Stimulated activated CD4-positive, alpha-beta T cell treated with anti-CD3 and anti-CD28 coated beads, Interleukin-12 subunit alpha, Interleukin-12 subunit beta, amount 100 ng/mL, for 24 hours (primary cell): Measurements from ENCODE around the gene GRIK3.

Experiments used
- DNase-seq, 2 experiments: peaks; one replicate each; pipeline ENCODE4 v3.0.0-alpha.2; 2020; ENCODE audit warnings: low read depth in 2 of 2

The GRIK3 gene

GRCh38 chr1:36855699-36856494, 178.4 kb downstream of the GRIK3 start:
- no peak for DNase-seq

- DNase-seq, result no peak
These were observed 180.7 kb downstream of the GRIK3 start for GRCh38 chr1:36853638-36854037.

GRCh38 chr1:36852586-36852985, 181.7 kb downstream of the GRIK3 start:
- no peak for DNase-seq

- DNase-seq, result no peak
These were observed 182.7 kb downstream of the GRIK3 start for GRCh38 chr1:36851595-36851994.

GRCh38 chr1:36851087-36851486, 183.2 kb downstream of the GRIK3 start:
- no peak for DNase-seq

- no peak for DNase-seq
These were observed 184.4 kb downstream of the GRIK3 start for GRCh38 chr1:36849956-36850355.

GRCh38 chr1:36847761-36848160, 186.6 kb downstream of the GRIK3 start:
- DNase-seq, result no peak

GRCh38 chr1:36847186-36847585, 187.1 kb downstream of the GRIK3 start:
- no peak for DNase-seq

- DNase-seq, result no peak
These were observed 188.0 kb downstream of the GRIK3 start for GRCh38 chr1:36846357-36846756.

GRCh38 chr1:36845802-36846201, 188.5 kb downstream of the GRIK3 start:
- no peak for DNase-seq

GRCh38 chr1:36844917-36845316, 189.4 kb downstream of the GRIK3 start:
- DNase-seq, result no peak

- no peak for DNase-seq
These were observed 190.3 kb downstream of the GRIK3 start for GRCh38 chr1:36843906-36844610.

- DNase-seq, result no peak
These were observed 191.3 kb downstream of the GRIK3 start for GRCh38 chr1:36843027-36843426.

GRCh38 chr1:36842448-36842847, 191.9 kb downstream of the GRIK3 start:
- DNase-seq, result no peak

GRCh38 chr1:36839485-36839884, 194.8 kb downstream of the GRIK3 start:
- no peak for DNase-seq

GRCh38 chr1:36838888-36839287, 195.4 kb downstream of the GRIK3 start:
- DNase-seq, result no peak

- no peak for DNase-seq
These were observed 197.4 kb downstream of the GRIK3 start for GRCh38 chr1:36836916-36837315.

- no peak for DNase-seq
These were observed 198.0 kb downstream of the GRIK3 start for GRCh38 chr1:36836196-36836883.

- no peak for DNase-seq
These were observed 198.6 kb downstream of the GRIK3 start for GRCh38 chr1:36835696-36836095.

- no peak for DNase-seq
These were observed 199.2 kb downstream of the GRIK3 start for GRCh38 chr1:36835017-36835695.

- no peak for DNase-seq
These were observed 199.7 kb downstream of the GRIK3 start for GRCh38 chr1:36834586-36834985.

- DNase-seq, result no peak
These were observed 203.0 kb downstream of the GRIK3 start for GRCh38 chr1:36831186-36831810.
